ENCODE data around the gene ATL2.
A peak's percentile ranks its signal among the peaks of the same experiment; 100 is the strongest.
"Not testable (repeated sequence)": the region's sequence is repeated elsewhere in the genome, so short reads cannot be mapped to it uniquely, and the experiment has no call there.

ATL2 gene

GRCh38 chr2:38387887-38388286 is 10.8 kb upstream of the ATL2 start:
- H3K27ac ChIP-seq (ENCODE audit: low read depth, low read length): no peak overlapping the region
- no peaks in the 10 kb centered on the region for H3K36me3 ChIP-seq (ENCODE audit: insufficient read depth, low read length)
- no peak overlapping the region for H3K4me3 ChIP-seq (ENCODE audit: low read depth, low read length)
- H3K4me1 ChIP-seq (ENCODE audit: control insufficient read depth, insufficient read depth, low read length, unreplicated experiment): no peaks in the 10 kb centered on the region
- H3K27me3 ChIP-seq (ENCODE audit: insufficient read depth, low read length): peaks cover 25% of the 10 kb centered on the region
- H3K79me2 ChIP-seq (ENCODE audit: control insufficient read depth, insufficient read depth, low read length, unreplicated experiment): no peaks in the 10 kb centered on the region
- no peak overlapping the region for H2AFZ ChIP-seq (ENCODE audit: low read length, unreplicated experiment)

- no peaks in the 10 kb centered on the region for H3K4me1 ChIP-seq (ENCODE audit: control insufficient read depth, insufficient read depth, low read length, unreplicated experiment)
- H3K36me3 ChIP-seq (ENCODE audit: insufficient read depth, low read length): no peaks in the 10 kb centered on the region
- H3K27me3 ChIP-seq (ENCODE audit: insufficient read depth, low read length): peaks cover 22% of the 10 kb centered on the region
- no peak overlapping the region for H2AFZ ChIP-seq (ENCODE audit: low read length, unreplicated experiment)
- no peaks in the 10 kb centered on the region for H3K79me2 ChIP-seq (ENCODE audit: control insufficient read depth, insufficient read depth, low read length, unreplicated experiment)
- no peak overlapping the region for H3K4me3 ChIP-seq (ENCODE audit: low read depth, low read length)
- no peak overlapping the region for H3K27ac ChIP-seq (ENCODE audit: low read depth, low read length)
Observed at GRCh38 chr2:38386821-38387220, 9.7 kb upstream of the ATL2 start.

GRCh38 chr2:38386377-38386776 is 9.3 kb upstream of the ATL2 start:
- Histone ChIP-seq H3K79me2 (ENCODE audit: control insufficient read depth, insufficient read depth, low read length, unreplicated experiment) (no peaks in the 10 kb centered on the region), H2AFZ (ENCODE audit: low read length, unreplicated experiment) (no peak overlapping the region), H3K36me3 (ENCODE audit: insufficient read depth, low read length) (no peaks in the 10 kb centered on the region), H3K27ac (ENCODE audit: low read depth, low read length) (no peak overlapping the region), H3K4me3 (ENCODE audit: low read depth, low read length) (no peak overlapping the region), H3K27me3 (ENCODE audit: insufficient read depth, low read length) (peaks cover 19% of the 10 kb centered on the region), H3K4me1 (ENCODE audit: control insufficient read depth, insufficient read depth, low read length, unreplicated experiment) (no peaks in the 10 kb centered on the region)

- no peaks in the 10 kb centered on the region for H3K4me1 ChIP-seq (ENCODE audit: control insufficient read depth, insufficient read depth, low read length, unreplicated experiment)
- no peaks in the 10 kb centered on the region for H3K36me3 ChIP-seq (ENCODE audit: insufficient read depth, low read length)
- no peak overlapping the region for H3K4me3 ChIP-seq (ENCODE audit: low read depth, low read length)
- no peaks in the 10 kb centered on the region for H3K79me2 ChIP-seq (ENCODE audit: control insufficient read depth, insufficient read depth, low read length, unreplicated experiment)
- no peak overlapping the region for H2AFZ ChIP-seq (ENCODE audit: low read length, unreplicated experiment)
- no peak overlapping the region for H3K27ac ChIP-seq (ENCODE audit: low read depth, low read length)
- no peaks in the 10 kb centered on the region for H3K27me3 ChIP-seq (ENCODE audit: insufficient read depth, low read length)
Observed at GRCh38 chr2:38384338-38384737, 7.3 kb upstream of the ATL2 start.

- not testable (repeated sequence) for H3K27ac ChIP-seq (ENCODE audit: low read depth, low read length); H3K36me3 ChIP-seq (ENCODE audit: insufficient read depth, low read length); H3K4me3 ChIP-seq (ENCODE audit: low read depth, low read length); H2AFZ ChIP-seq (ENCODE audit: low read length, unreplicated experiment); H3K27me3 ChIP-seq (ENCODE audit: insufficient read depth, low read length); H3K4me1 ChIP-seq (ENCODE audit: control insufficient read depth, insufficient read depth, low read length, unreplicated experiment); H3K79me2 ChIP-seq (ENCODE audit: control insufficient read depth, insufficient read depth, low read length, unreplicated experiment)
Observed at GRCh38 chr2:38383741-38384140, 6.7 kb upstream of the ATL2 start.

- no peaks in the 10 kb centered on the region for H3K4me1 ChIP-seq (ENCODE audit: control insufficient read depth, insufficient read depth, low read length, unreplicated experiment)
- H3K36me3 ChIP-seq (ENCODE audit: insufficient read depth, low read length): no peaks in the 10 kb centered on the region
- H2AFZ ChIP-seq (ENCODE audit: low read length, unreplicated experiment): no peak overlapping the region
- H3K4me3 ChIP-seq (ENCODE audit: low read depth, low read length): no peak overlapping the region
- no peaks in the 10 kb centered on the region for H3K27me3 ChIP-seq (ENCODE audit: insufficient read depth, low read length)
- no peak overlapping the region for H3K27ac ChIP-seq (ENCODE audit: low read depth, low read length)
- H3K79me2 ChIP-seq (ENCODE audit: control insufficient read depth, insufficient read depth, low read length, unreplicated experiment): peaks cover under 1% of the 10 kb centered on the region
Observed at GRCh38 chr2:38381381-38382143, 4.5 kb upstream of the ATL2 start.

GRCh38 chr2:38380397-38381130 is 3.5 kb upstream of the ATL2 start:
- peaks cover 1% of the 10 kb centered on the region for H3K4me1 ChIP-seq (ENCODE audit: control insufficient read depth, insufficient read depth, low read length, unreplicated experiment)
- no peaks in the 10 kb centered on the region for H3K36me3 ChIP-seq (ENCODE audit: insufficient read depth, low read length)
- H3K79me2 ChIP-seq (ENCODE audit: control insufficient read depth, insufficient read depth, low read length, unreplicated experiment): peaks cover 10% of the 10 kb centered on the region
- no peak overlapping the region for H3K27ac ChIP-seq (ENCODE audit: low read depth, low read length)
- no peak overlapping the region for H3K4me3 ChIP-seq (ENCODE audit: low read depth, low read length)
- no peaks in the 10 kb centered on the region for H3K27me3 ChIP-seq (ENCODE audit: insufficient read depth, low read length)
- no peak overlapping the region for H2AFZ ChIP-seq (ENCODE audit: low read length, unreplicated experiment)

- Histone ChIP-seq H3K27me3 (ENCODE audit: insufficient read depth, low read length) (no peaks in the 10 kb centered on the region), H3K4me3 (ENCODE audit: low read depth, low read length) (peak overlapping the region; percentile 86), H2AFZ (ENCODE audit: low read length, unreplicated experiment) (peak overlapping the region; percentile 97), H3K4me1 (ENCODE audit: control insufficient read depth, insufficient read depth, low read length, unreplicated experiment) (peaks cover 15% of the 10 kb centered on the region), H3K27ac (ENCODE audit: low read depth, low read length) (peak overlapping the region; percentile 79), H3K36me3 (ENCODE audit: insufficient read depth, low read length) (no peaks in the 10 kb centered on the region), H3K79me2 (ENCODE audit: control insufficient read depth, insufficient read depth, low read length, unreplicated experiment) (peaks cover 51% of the 10 kb centered on the region)
Observed at GRCh38 chr2:38376346-38377049, 575 bp downstream of the ATL2 start.

GRCh38 chr2:38375696-38376345 is 1.3 kb downstream of the ATL2 start:
- H3K27ac ChIP-seq (ENCODE audit: low read depth, low read length): peak overlapping the region; percentile 79
- peaks cover 58% of the 10 kb centered on the region for H3K79me2 ChIP-seq (ENCODE audit: control insufficient read depth, insufficient read depth, low read length, unreplicated experiment)
- peaks cover 15% of the 10 kb centered on the region for H3K4me1 ChIP-seq (ENCODE audit: control insufficient read depth, insufficient read depth, low read length, unreplicated experiment)
- H3K4me3 ChIP-seq (ENCODE audit: low read depth, low read length): peak overlapping the region; percentile 86
- H2AFZ ChIP-seq (ENCODE audit: low read length, unreplicated experiment): no peak overlapping the region
- no peaks in the 10 kb centered on the region for H3K27me3 ChIP-seq (ENCODE audit: insufficient read depth, low read length)
- H3K36me3 ChIP-seq (ENCODE audit: insufficient read depth, low read length): no peaks in the 10 kb centered on the region

GRCh38 chr2:38374984-38375383 is 2.1 kb downstream of the ATL2 start:
- Histone ChIP-seq H3K36me3 (ENCODE audit: insufficient read depth, low read length) (no peaks in the 10 kb centered on the region), H3K27ac (ENCODE audit: low read depth, low read length) (no peak overlapping the region), H3K79me2 (ENCODE audit: control insufficient read depth, insufficient read depth, low read length, unreplicated experiment) (peaks cover 64% of the 10 kb centered on the region), H3K4me3 (ENCODE audit: low read depth, low read length) (peak overlapping the region; percentile 86), H3K4me1 (ENCODE audit: control insufficient read depth, insufficient read depth, low read length, unreplicated experiment) (peaks cover 15% of the 10 kb centered on the region), H3K27me3 (ENCODE audit: insufficient read depth, low read length) (no peaks in the 10 kb centered on the region), H2AFZ (ENCODE audit: low read length, unreplicated experiment) (no peak overlapping the region)
